ENCODE results near the gene CLEC7A.

DNA sequence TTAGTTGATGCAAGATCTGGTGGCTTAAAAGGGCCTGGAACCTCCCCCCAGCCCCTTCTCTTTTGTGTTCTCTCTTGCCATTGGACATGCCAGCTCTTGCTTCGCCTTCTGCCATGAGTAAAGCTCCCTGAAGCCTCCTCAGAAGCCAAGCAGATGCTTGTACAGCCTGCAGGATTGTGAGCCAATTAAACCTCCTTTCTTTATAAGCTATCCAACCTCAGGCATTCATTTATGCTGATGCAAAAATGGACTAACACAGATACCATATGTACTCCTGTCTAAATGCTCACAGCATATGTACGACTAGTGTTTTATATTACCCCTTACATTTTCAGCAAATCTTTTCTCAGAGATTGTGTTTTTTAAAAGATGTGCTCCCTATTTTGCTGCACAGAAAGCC lies 57.9 kb downstream of the CLEC7A start:
- TF ChIP-seq, protein P1, sequence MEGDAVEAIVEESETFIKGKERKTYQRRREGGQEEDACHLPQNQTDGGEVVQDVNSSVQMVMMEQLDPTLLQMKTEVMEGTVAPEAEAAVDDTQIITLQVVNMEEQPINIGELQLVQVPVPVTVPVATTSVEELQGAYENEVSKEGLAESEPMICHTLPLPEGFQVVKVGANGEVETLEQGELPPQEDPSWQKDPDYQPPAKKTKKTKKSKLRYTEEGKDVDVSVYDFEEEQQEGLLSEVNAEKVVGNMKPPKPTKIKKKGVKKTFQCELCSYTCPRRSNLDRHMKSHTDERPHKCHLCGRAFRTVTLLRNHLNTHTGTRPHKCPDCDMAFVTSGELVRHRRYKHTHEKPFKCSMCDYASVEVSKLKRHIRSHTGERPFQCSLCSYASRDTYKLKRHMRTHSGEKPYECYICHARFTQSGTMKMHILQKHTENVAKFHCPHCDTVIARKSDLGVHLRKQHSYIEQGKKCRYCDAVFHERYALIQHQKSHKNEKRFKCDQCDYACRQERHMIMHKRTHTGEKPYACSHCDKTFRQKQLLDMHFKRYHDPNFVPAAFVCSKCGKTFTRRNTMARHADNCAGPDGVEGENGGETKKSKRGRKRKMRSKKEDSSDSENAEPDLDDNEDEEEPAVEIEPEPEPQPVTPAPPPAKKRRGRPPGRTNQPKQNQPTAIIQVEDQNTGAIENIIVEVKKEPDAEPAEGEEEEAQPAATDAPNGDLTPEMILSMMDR (conservative IDR thresholded peaks at IDR 0.05; ENCODE audit: low read depth, low read length), result no peak
- TF ChIP-seq EZH2phosphoT487 (IDR thresholded peaks at IDR 0.05; ENCODE audit: borderline replicate concordance, low read length), result no peak
- no peak for TF ChIP-seq EZH2 (IDR thresholded peaks at IDR 0.05; ENCODE audit: low read length, unreplicated experiment)

Data from PC-3 (cell line).